Psoas muscle (tissue), 8 donors: Measurements from ENCODE around the gene DSCAM. TPM values are rescaled to one million over a fixed set of nuclear protein-coding genes. Genes with fewer than 3 reads are reported as not detected.

Source experiments
- ATAC-seq, 4 donors: fragments of 200-7000 bp; cut with Tn5 transposase; one replicate each; pipeline ENCODE4 v1.9.1; 2020; ENCODE audit warnings: moderate library complexity in 3 of 4, mild to moderate bottlenecking in 2 of 4
- DNase-seq, 2 donors: peaks; one replicate each; pipeline ENCODE4 v3.0.0-alpha.2; 2020
- H3K27ac ChIP-seq: fragments of 200-600 bp; one replicate; pipeline ENCODE4 v1.8.0; 2022
- H3K27me3 ChIP-seq, 3 donors: fragments of 200-600 bp in 1 of 3; one replicate each; pipeline versions ENCODE4 v1.6.1 to v1.8.0; 2013 to 2022; ENCODE audit warnings: low read length in 2 of 3, mild to moderate bottlenecking in 2 of 3, moderate library complexity in 1 of 3; ENCODE audit not compliant: insufficient read depth in 3 of 3
- H3K36me3 ChIP-seq, 2 donors: fragments of 200-600 bp in 1 of 2; one replicate each; pipeline versions ENCODE4 v1.6.1 to v1.8.0; 2013 to 2022; ENCODE audit warnings: low read depth in 1 of 2, mild to moderate bottlenecking in 1 of 2, moderate library complexity in 1 of 2; ENCODE audit not compliant: insufficient read depth in 1 of 2
- H3K4me1 ChIP-seq: fragments of 200-600 bp; one replicate; pipeline ENCODE4 v1.8.0; 2022
- H3K4me3 ChIP-seq: fragments of 200-600 bp; one replicate; pipeline ENCODE4 v1.8.0; 2022; ENCODE audit warnings: mild to moderate bottlenecking
- H3K9me3 ChIP-seq: fragments of 200-600 bp; one replicate; pipeline ENCODE4 v1.8.0; 2022
- CTCF ChIP-seq: fragments of 200-600 bp; IDR thresholded peaks from one replicate; pipeline ENCODE4 v1.8.0; 2022; ENCODE audit warnings: antibody characterized with exemption
- WGBS, 3 donors: extraction: QIAGEN DNeasy Blood & Tissue Kit; methylation state at CpG; one replicate each; pipeline versions ENCODE4 v1.1.6 to v1.1.7; 2013; 5-methylcytosine and 5-hydroxymethylcytosine counted together
- intact Hi-C, 2 donors: fragments of 100-400 bp; cut with DNase I; formaldehyde crosslinking; loops; one replicate each; pipeline versions ENCODE4 v1.11.0 to v1.14.2; 2022
- polyA plus RNA-seq, 3 donors: library from polyadenylated mRNA; stranded (reverse); fragments of 200-250 nt; gene quantifications; one replicate each; pipeline ENCODE4 v1.2.3, GENCODE V29; 2013
- total RNA-seq, 4 donors: library from RNA; stranded (reverse); fragmentation: NEBNext Ultra II Directional in 2 of 4; extraction: Animal tissue kit (Norgen Biotek cat#: 25700) in 2 of 4; gene quantifications; one replicate each; pipeline versions ENCODE4 v1.2.1 to v1.2.4, GENCODE V29; 2021 to 2023
- donor health status: healthy with polysubstance abuse.
- donor health status: DM: no; HTN: no; CAD: no; lungs with moderate emphysema.
- donor health status: Bipolar disorder and iron deficiency.
- donor health status: healthy.
- donor health status: DM: yes; HTN: yes; CAD: no.
- donor health status: DM: no; HTN: no; CAD: no.
- donor health status: DM: no; HTN: no; CAD: no.
- donor health status: DM: yes; HTN: yes; CAD: no.

Gene DSCAM
- total and polyA plus RNA-seq, 7 donors: 0.03 to 0.04 TPM; not detected in 5

DNA sequence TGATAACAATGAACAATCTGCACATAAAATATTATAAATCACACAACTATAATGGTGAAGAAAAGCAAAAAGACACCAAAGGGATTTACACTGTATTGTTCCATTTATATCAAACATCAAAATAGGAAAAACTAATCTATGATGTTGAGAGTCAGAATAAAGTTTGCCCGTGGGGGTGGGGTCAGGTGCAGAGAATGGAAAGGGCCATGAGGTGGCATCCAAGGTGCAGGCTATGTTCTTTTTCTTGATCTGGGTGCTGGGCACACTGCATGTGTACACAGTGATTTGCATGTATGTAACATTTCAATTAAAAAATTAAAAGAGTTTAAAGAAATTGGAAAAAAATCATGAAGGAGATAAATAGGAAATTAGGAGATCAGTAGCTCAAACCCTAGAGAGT lies 127.3 kb downstream of the DSCAM start:
- Histone ChIP-seq H3K27ac (no peak overlapping the region), H3K4me1 (no peaks in the 10 kb centered on the region), H3K9me3 (peaks cover 3% of the 10 kb centered on the region), H3K27me3 (no peaks in the 10 kb centered on the region), H3K4me3 (no peak overlapping the region), H3K36me3 (no peaks in the 10 kb centered on the region)
- TF ChIP-seq CTCF: no peak
- no peak for ATAC-seq
- intact Hi-C loops: no loop called here
- no peak for DNase-seq
- WGBS, 3 donors: 71 to 83% (median 80%) methylated on average over 1 of the region's 1 CpG

- no peak for ATAC-seq
- WGBS, 3 donors: 71 to 81% (median 72%) methylated on average over 3 of the region's 3 CpGs
- intact Hi-C loops: no loop called here
- peaks cover 3% of the 10 kb centered on the region for H3K9me3 ChIP-seq
- H3K36me3 ChIP-seq: no peaks in the 10 kb centered on the region
- TF ChIP-seq CTCF: no peak
- no peaks in the 10 kb centered on the region for H3K4me1 ChIP-seq
- DNase-seq: no peak
- H3K27me3 ChIP-seq: no peaks in the 10 kb centered on the region
- no peak overlapping the region for H3K4me3 ChIP-seq
- no peak overlapping the region for H3K27ac ChIP-seq
These were observed 129.9 kb downstream of the DSCAM start for GRCh38 chr21:40717028-40717427.

DNA sequence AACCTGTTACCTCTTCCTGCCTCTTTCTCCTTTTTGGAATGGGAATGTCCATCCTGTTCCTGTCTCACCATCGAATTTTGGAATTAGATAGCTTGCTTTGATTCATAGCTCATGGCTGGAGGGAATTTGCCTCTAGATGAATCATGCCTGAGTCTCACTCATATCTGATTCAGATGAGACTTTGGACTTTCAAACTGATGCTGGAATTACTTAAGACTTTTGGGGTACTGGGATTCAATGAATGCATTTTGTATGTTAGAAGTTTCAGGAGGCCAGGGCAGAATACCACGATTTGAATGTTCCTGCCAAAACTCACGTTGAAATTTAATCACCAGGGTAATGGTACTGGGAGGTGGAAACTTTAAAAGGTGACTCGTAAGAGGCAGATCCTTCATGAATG lies 132.4 kb downstream of the DSCAM start:
- Histone ChIP-seq H3K27ac (no peak overlapping the region), H3K27me3 (no peaks in the 10 kb centered on the region), H3K36me3 (no peaks in the 10 kb centered on the region), H3K9me3 (no peaks in the 10 kb centered on the region), H3K4me1 (no peaks in the 10 kb centered on the region), H3K4me3 (no peak overlapping the region)
- ATAC-seq: no peak
- no peak for DNase-seq
- 60 to 74% (median 67%) methylated on average over 4 of the region's 4 CpGs for WGBS, 3 donors
- no peak for TF ChIP-seq CTCF
- intact Hi-C loops: no loop called here

DNA sequence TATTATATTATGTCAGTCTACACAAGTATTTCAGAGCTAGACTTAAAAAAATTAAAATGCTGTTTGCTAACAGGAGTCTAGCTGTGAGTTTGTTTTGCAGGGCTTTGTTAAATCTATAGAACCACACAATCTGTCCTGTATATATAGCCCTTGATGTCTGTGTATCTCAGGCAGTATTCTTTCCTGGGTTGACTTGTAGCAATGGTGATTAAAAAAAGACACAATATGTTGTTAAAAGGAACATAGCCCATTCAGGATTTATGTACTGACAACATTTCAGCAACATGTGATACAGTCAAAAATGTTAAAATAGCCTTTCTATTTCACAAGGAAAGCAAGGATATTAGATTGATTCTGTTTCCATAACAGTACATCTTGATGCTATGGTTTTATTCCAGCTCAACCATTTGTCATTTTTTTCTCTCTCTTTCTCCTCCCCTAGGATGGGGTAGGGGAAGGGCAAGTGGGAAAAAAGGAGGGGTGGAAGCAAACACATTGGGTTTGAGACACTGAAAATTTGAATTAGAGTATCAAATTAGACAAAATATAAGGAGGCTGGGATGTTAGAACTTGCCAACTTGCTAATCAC lies 139.2 kb downstream of the DSCAM start:
- intact Hi-C loops: no loop called here
- Histone ChIP-seq H3K27ac (no peak overlapping the region), H3K4me1 (no peaks in the 10 kb centered on the region), H3K4me3 (no peak overlapping the region), H3K36me3 (no peaks in the 10 kb centered on the region), H3K9me3 (no peaks in the 10 kb centered on the region), H3K27me3 (peaks cover 0 to 4% (median 0%) of the 10 kb centered on the region in 3 donors)
- no peak for DNase-seq
- TF ChIP-seq CTCF: no peak
- ATAC-seq: no peak
